Parathyroid adenoma (tissue), 2 donors: ENCODE results near the gene OR5I1.

ENCODE experiments used
- H2AFZ ChIP-seq: fragments of 300-600 bp; sonication (generic); one replicate; pipeline ENCODE4 v1.7.0; 2017; ENCODE audit warnings: antibody characterized with exemption, mild to moderate bottlenecking
- H3K27ac ChIP-seq: fragments of 300-600 bp; sonication (generic); one replicate; pipeline ENCODE4 v1.7.0; 2017
- H3K27me3 ChIP-seq: fragments of 300-600 bp; sonication (generic); one replicate; pipeline ENCODE4 v1.7.0; 2017; ENCODE audit warnings: low read length; ENCODE audit not compliant: control insufficient read depth, insufficient read depth
- H3K36me3 ChIP-seq: fragments of 300-600 bp; sonication (generic); one replicate; pipeline ENCODE4 v1.7.0; 2017; ENCODE audit warnings: low read length; ENCODE audit not compliant: control insufficient read depth, insufficient read depth
- H3K4me1 ChIP-seq: fragments of 300-600 bp; sonication (generic); one replicate; pipeline ENCODE4 v1.7.0; 2017; ENCODE audit warnings: control low read depth
- H3K4me2 ChIP-seq: fragments of 300-600 bp; sonication (generic); one replicate; pipeline ENCODE4 v1.7.0; 2017; ENCODE audit warnings: low read length
- H3K4me3 ChIP-seq: fragments of 300-600 bp; sonication (generic); one replicate; pipeline ENCODE4 v1.7.0; 2017; ENCODE audit warnings: low read depth, low read length
- H3K79me2 ChIP-seq: fragments of 300-600 bp; sonication (generic); one replicate; pipeline ENCODE4 v1.7.0; 2017; ENCODE audit warnings: control low read depth
- H3K9ac ChIP-seq: fragments of 300-600 bp; sonication (generic); one replicate; pipeline ENCODE4 v1.7.0; 2017; ENCODE audit warnings: mild to moderate bottlenecking
- H3K9me3 ChIP-seq: fragments of 300-600 bp; sonication (generic); one replicate; pipeline ENCODE4 v1.7.0; 2017; ENCODE audit warnings: low read length; ENCODE audit not compliant: control insufficient read depth
- CTCF ChIP-seq: fragments of 300-600 bp; sonication (generic); IDR thresholded peaks from one replicate; pipeline ENCODE4 v1.7.0; 2017; ENCODE audit warnings: antibody characterized with exemption, mild to moderate bottlenecking
- donor health status: primary hyperparathyroidism.

OR5I1 gene

DNA sequence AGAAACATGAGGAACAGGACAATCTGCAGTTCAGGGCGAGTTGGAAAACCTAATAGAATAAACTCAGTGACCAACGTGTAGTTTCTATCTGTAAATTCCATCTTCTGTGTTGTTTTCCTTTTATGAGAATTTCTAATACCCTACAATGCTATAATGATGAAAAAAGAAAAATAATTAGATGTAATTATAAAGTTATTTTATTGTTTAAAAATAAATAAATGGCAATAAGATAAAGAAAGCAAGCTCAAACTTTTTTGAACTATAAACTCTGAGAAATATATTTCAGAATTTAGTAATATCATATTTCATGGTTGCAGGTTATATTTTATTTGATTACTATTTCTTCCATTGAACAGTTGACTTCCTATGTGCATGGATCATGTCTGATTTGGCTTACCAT lies at the start of gene OR5I1:
Gene OR5I1 (minus strand): TSS at position 101 of the 400 bp plus-strand sequence. CDS start 0 bp downstream, at position 101.
- Histone ChIP-seq H3K4me2 (no peak within 1 kb of the TSS), H3K9ac (no peak within 1 kb of the TSS), H3K9me3 (no peaks in the 10 kb centered on the region), H3K4me1 (no peaks in the 10 kb centered on the region), H3K4me3 (no peak within 1 kb of the TSS), H2AFZ (no peak within 1 kb of the TSS), H3K79me2 (no peaks in the 10 kb centered on the region), H3K27me3 (no peaks in the 10 kb centered on the region), H3K36me3 (no peaks in the 10 kb centered on the region), H3K27ac (no peak within 1 kb of the TSS)
- TF ChIP-seq CTCF, result no peak

GRCh38 chr11:55970935-55971334 lies 34.7 kb upstream of the OR5I1 start:
- Histone ChIP-seq H3K4me2 (no peak overlapping the region), H3K4me1 (no peaks in the 10 kb centered on the region)
- no peak for TF ChIP-seq CTCF

DNA sequence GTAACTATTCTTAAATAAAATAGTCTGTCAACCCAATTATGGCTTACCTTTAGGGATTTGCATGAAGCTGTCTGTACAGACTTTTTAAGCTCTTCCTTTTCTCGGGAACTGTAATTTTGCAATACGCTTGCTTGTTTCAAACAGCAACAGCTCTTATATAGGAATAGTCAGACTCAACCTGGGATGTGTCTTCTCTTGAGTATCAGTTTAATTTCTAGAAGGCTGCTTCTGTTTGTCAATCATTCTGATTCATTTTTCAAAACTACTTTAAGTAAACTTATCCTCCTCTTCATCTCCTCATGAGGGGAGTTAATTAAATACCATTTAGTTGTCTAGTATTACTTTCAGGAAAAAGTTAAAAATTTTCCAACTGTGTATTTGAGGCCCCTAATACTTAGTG lies 33.6 kb upstream of the OR5I1 start, which contains the start of gene OR10AG1:
Gene OR10AG1 (minus strand): TSS at position 101 of the 400 bp plus-strand sequence. CDS start 38 bp downstream, at position 63.
- Histone ChIP-seq H3K9ac (no peak within 1 kb of the TSS), H3K79me2 (no peaks in the 10 kb centered on the region), H3K4me1 (no peaks in the 10 kb centered on the region), H3K4me2 (no peak within 1 kb of the TSS), H2AFZ (no peak within 1 kb of the TSS), H3K27ac (no peak within 1 kb of the TSS), H3K4me3 (no peak within 1 kb of the TSS), H3K27me3 (no peaks in the 10 kb centered on the region), H3K9me3 (no peaks in the 10 kb centered on the region), H3K36me3 (no peaks in the 10 kb centered on the region)
- TF ChIP-seq CTCF, result no peak

More at GRCh38 chr11:55970935-55971334, 34.7 kb upstream of the OR5I1 start:
- no peaks in the 10 kb centered on the region for H3K79me2 ChIP-seq
- no peak overlapping the region for H3K27ac ChIP-seq
- H3K9ac ChIP-seq, result no peak overlapping the region
- no peak overlapping the region for H3K4me3 ChIP-seq
- no peak overlapping the region for H2AFZ ChIP-seq
- H3K9me3 ChIP-seq, result no peaks in the 10 kb centered on the region
- H3K27me3 ChIP-seq, result no peaks in the 10 kb centered on the region
- no peaks in the 10 kb centered on the region for H3K36me3 ChIP-seq

- TF ChIP-seq CTCF, result no peak
- Histone ChIP-seq H3K4me1 (no peaks in the 10 kb centered on the region), H3K27me3 (no peaks in the 10 kb centered on the region), H3K4me3 (no peak overlapping the region), H2AFZ (no peak overlapping the region), H3K9me3 (no peaks in the 10 kb centered on the region), H3K36me3 (no peaks in the 10 kb centered on the region), H3K79me2 (no peaks in the 10 kb centered on the region), H3K27ac (no peak overlapping the region), H3K9ac (no peak overlapping the region), H3K4me2 (no peak overlapping the region)
Measured at GRCh38 chr11:55967914-55968313, 31.7 kb upstream of the OR5I1 start.

GRCh38 chr11:55966391-55966790 lies 30.2 kb upstream of the OR5I1 start:
- no peaks in the 10 kb centered on the region for H3K4me1 ChIP-seq
- H3K9me3 ChIP-seq, result no peaks in the 10 kb centered on the region
- no peak overlapping the region for H3K4me3 ChIP-seq
- no peaks in the 10 kb centered on the region for H3K36me3 ChIP-seq
- TF ChIP-seq CTCF, result no peak
- no peak overlapping the region for H2AFZ ChIP-seq
- no peak overlapping the region for H3K9ac ChIP-seq
- H3K79me2 ChIP-seq, result no peaks in the 10 kb centered on the region
- no peak overlapping the region for H3K27ac ChIP-seq
- no peak overlapping the region for H3K4me2 ChIP-seq
- no peaks in the 10 kb centered on the region for H3K27me3 ChIP-seq
